Gastroesophageal sphincter (tissue), 3 donors: ENCODE measurements around the gene RSPH9.

ENCODE experiments used
- EP300 ChIP-seq: sonication (generic); formaldehyde crosslinking; IDR thresholded peaks from one replicate; pipeline ENCODE4 v1.6.1; 2017; ENCODE audit warnings: antibody characterized with exemption, mild to moderate bottlenecking
- POLR2A ChIP-seq, 2 donors: fragments of 450-650 bp; IDR thresholded peaks; one replicate each; pipeline ENCODE4 v1.6.1; 2017; ENCODE audit warnings: antibody characterized with exemption in 2 of 2, mild to moderate bottlenecking in 2 of 2, moderate library complexity in 1 of 2
- POLR2AphosphoS5 ChIP-seq: sonication (generic); formaldehyde crosslinking; IDR thresholded peaks from one replicate; pipeline ENCODE4 v1.6.1; 2017; ENCODE audit warnings: antibody characterized with exemption
- TF ChIP-seq, protein P1 (sequence below), 4 experiments: fragments of 200-600 bp in 2 of 4; fragments of 450-650 bp in 2 of 4; sonication (generic) in 1 of 4; IDR thresholded peaks; one replicate each; pipeline ENCODE4 v1.5.1; 2017 to 2019; ENCODE audit warnings: antibody characterized with exemption in 4 of 4, mild to moderate bottlenecking in 2 of 4, moderate library complexity in 2 of 4

GRCh38 chr6:43669922-43670622 lies 25.2 kb downstream of the RSPH9 start:
- no peak for TF ChIP-seq POLR2A (IDR thresholded peaks at IDR 0.05)
- TF ChIP-seq, protein P1, sequence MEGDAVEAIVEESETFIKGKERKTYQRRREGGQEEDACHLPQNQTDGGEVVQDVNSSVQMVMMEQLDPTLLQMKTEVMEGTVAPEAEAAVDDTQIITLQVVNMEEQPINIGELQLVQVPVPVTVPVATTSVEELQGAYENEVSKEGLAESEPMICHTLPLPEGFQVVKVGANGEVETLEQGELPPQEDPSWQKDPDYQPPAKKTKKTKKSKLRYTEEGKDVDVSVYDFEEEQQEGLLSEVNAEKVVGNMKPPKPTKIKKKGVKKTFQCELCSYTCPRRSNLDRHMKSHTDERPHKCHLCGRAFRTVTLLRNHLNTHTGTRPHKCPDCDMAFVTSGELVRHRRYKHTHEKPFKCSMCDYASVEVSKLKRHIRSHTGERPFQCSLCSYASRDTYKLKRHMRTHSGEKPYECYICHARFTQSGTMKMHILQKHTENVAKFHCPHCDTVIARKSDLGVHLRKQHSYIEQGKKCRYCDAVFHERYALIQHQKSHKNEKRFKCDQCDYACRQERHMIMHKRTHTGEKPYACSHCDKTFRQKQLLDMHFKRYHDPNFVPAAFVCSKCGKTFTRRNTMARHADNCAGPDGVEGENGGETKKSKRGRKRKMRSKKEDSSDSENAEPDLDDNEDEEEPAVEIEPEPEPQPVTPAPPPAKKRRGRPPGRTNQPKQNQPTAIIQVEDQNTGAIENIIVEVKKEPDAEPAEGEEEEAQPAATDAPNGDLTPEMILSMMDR (IDR thresholded peaks at IDR 0.05): no peak
- TF ChIP-seq EP300: no peak
- TF ChIP-seq POLR2AphosphoS5: no peak
